GM21786 (cell line): ENCODE results near the gene ARF3.
A peak's percentile ranks its signal among the peaks of the same experiment; 100 is the strongest.

Experiments
- ATAC-seq: cut with Tn5 transposase; IDR thresholded peaks from one replicate; pipeline ENCODE4 v1.9.1; 2021; ENCODE audit not compliant: unreplicated experiment

The ARF3 gene

GRCh38 chr12:48957141-48958048 is at the start of gene ARF3:
Gene ARF3 (minus strand): TSS chr12:48957487. CDS start chr12:48941095, 16,392 bp downstream.
- peak; percentile 79 for ATAC-seq

- ATAC-seq, result no peak
Measured at GRCh38 chr12:49000346-49000745, 43.1 kb upstream of the ARF3 start.

GRCh38 chr12:48999371-49000131 is 42.3 kb upstream of the ARF3 start, which contains the start of gene DDN:
Gene DDN (minus strand): TSS chr12:48999375. CDS start chr12:48999287, 88 bp downstream.
- no peak for ATAC-seq

- ATAC-seq, result peak; percentile 10
Measured at GRCh38 chr12:48998497-48999353, 41.4 kb upstream of the ARF3 start.

GRCh38 chr12:48997719-48998496 is 40.6 kb upstream of the ARF3 start:
- ATAC-seq, result peak; percentile 38

GRCh38 chr12:48996794-48997718 is 39.8 kb upstream of the ARF3 start:
- no peak for ATAC-seq

- ATAC-seq, result no peak
Measured at GRCh38 chr12:48995086-48995879, 38.0 kb upstream of the ARF3 start.

GRCh38 chr12:48994224-48995085 is 37.2 kb upstream of the ARF3 start:
- no peak for ATAC-seq

GRCh38 chr12:48993787-48994186 is 36.5 kb upstream of the ARF3 start:
- no peak for ATAC-seq

- no peak for ATAC-seq
Measured at GRCh38 chr12:48991247-48992050, 34.2 kb upstream of the ARF3 start.

- ATAC-seq, result no peak
Measured at GRCh38 chr12:48990552-48990951, 33.3 kb upstream of the ARF3 start.

- ATAC-seq, result peak; percentile 43
Measured at GRCh38 chr12:48988030-48988649, 30.9 kb upstream of the ARF3 start.

- ATAC-seq, result no peak
Measured at GRCh38 chr12:48986720-48987291, 29.5 kb upstream of the ARF3 start.

GRCh38 chr12:48985901-48986300 is 28.6 kb upstream of the ARF3 start:
- no peak for ATAC-seq

- no peak for ATAC-seq
Measured at GRCh38 chr12:48985475-48985897, 28.2 kb upstream of the ARF3 start.
